ENCODE measurements around the gene GABRP. TPM values are rescaled to one million over a fixed set of nuclear protein-coding genes. Genes with fewer than 3 reads are reported as not detected.

GABRP gene
- polyA plus RNA-seq, 3 donors: not detected

DNA sequence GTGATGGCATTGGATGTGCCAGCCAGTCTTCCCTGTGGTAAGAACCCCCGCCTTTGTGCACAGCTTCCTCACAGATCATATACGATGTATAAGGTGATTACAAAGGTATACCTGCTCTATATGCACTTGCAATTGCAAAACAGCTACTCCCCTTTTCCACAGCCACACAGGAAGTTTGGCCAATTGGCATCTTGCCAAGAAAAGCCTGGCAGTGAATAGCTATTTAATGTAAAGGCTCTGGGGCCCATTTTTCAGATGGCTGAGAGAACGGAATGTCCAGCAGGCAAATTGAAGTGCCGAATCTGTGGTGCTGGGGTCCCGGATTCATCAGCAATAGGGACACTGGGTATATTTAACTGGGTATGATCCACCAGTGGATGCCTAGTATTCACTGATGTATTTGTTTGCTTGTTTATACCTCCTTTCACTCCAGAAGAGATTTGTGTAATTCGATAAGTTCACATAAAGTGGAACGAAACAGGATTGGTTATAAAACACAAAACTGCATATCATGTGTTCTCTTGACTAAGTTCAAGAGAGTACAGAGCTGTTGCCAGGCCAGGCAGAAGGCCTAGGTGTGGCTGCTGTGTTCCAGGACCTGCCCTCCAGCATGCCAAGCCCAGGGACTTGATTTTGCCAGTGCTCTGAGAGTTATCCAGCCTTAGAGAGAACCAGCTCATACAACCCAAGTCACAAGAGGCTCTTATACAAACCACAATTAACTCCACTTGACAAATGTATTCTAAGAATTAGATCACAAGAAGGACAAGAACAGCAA is 27.7 kb upstream of the GABRP start:
- 100% methylated on average over 3 of the region's 7 CpGs for WGBS (ENCODE audit: insufficient coverage)
- TF ChIP-seq, protein P1, sequence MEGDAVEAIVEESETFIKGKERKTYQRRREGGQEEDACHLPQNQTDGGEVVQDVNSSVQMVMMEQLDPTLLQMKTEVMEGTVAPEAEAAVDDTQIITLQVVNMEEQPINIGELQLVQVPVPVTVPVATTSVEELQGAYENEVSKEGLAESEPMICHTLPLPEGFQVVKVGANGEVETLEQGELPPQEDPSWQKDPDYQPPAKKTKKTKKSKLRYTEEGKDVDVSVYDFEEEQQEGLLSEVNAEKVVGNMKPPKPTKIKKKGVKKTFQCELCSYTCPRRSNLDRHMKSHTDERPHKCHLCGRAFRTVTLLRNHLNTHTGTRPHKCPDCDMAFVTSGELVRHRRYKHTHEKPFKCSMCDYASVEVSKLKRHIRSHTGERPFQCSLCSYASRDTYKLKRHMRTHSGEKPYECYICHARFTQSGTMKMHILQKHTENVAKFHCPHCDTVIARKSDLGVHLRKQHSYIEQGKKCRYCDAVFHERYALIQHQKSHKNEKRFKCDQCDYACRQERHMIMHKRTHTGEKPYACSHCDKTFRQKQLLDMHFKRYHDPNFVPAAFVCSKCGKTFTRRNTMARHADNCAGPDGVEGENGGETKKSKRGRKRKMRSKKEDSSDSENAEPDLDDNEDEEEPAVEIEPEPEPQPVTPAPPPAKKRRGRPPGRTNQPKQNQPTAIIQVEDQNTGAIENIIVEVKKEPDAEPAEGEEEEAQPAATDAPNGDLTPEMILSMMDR (IDR thresholded peaks at IDR 0.05): no peak
- no peaks in the 10 kb centered on the region for H3K79me2 ChIP-seq (ENCODE audit: insufficient read depth, low read length)

DNA sequence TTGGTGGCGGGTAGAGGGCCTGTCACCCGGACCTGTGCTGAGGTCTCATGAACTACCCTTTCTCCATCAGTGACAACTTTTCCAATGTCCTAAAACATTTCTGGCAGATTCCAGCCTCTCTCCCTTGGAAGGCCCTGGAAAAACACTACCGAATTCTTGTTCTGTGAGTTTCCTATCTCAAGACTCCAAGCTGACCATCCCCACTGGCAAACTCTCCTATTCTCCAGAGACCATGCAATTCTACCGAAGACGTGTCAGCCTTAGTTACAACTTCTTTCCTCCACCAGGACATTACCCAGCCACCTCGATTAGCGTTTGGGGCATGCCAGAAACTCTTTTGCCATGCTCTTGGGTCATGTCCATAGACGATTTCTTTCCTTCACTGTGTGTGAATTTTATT is 26.8 kb upstream of the GABRP start:
- H3K4me3 Mint-ChIP-seq: no peak overlapping the region
- WGBS (ENCODE audit: insufficient coverage): 100% methylated on average over 1 of the region's 8 CpGs
- intact Hi-C loops (cut with micrococcal nuclease): no loop called here

More for the DNA sequence above, 27.7 kb upstream of the GABRP start:
- Mint-ChIP-seq H3K27ac (no peak overlapping the region), H3K4me3 (no peak overlapping the region), H3K27me3 (ENCODE audit: low read depth in 3 of 3) (peaks cover 4 to 13% (median 6%) of the 10 kb centered on the region in 3 donors), H3K4me1 (peaks cover 3% of the 10 kb centered on the region), H3K9me3 (peaks cover 0 to 4% (median 0%) of the 10 kb centered on the region in 7 donors), H3K36me3 (no peaks in the 10 kb centered on the region)
- H3K4me1 ChIP-seq (ENCODE audit: control insufficient read depth in 1 of 2, insufficient read depth in 2 of 2, low read length in 2 of 2): no peaks in the 10 kb centered on the region
- H3K27me3 ChIP-seq (ENCODE audit: control insufficient read depth in 2 of 2, insufficient read depth in 2 of 2, low read length in 2 of 2): no peaks in the 10 kb centered on the region
- no peak overlapping the region for H2AFZ ChIP-seq (ENCODE audit: insufficient read depth, low read depth, low read length, poor library complexity, severe bottlenecking)
- H3K27ac ChIP-seq (ENCODE audit: low read depth in 1 of 2, low read length in 2 of 2): no peak overlapping the region
- H3K36me3 ChIP-seq (replicated peaks in 1 of 2; ENCODE audit: control insufficient read depth in 1 of 2, insufficient read depth in 2 of 2, low read length in 2 of 2): no peaks in the 10 kb centered on the region
- no peak overlapping the region for H3K9ac ChIP-seq (ENCODE audit: insufficient read depth, low read length, poor library complexity, severe bottlenecking)
- intact Hi-C loops (cut with micrococcal nuclease): no loop called here
- no peaks in the 10 kb centered on the region for H3K9me3 ChIP-seq (replicated peaks in 1 of 2; ENCODE audit: control insufficient read depth in 1 of 2, insufficient read depth in 1 of 2, low read length in 2 of 2)
- H3K4me3 ChIP-seq (replicated peaks in 1 of 3; ENCODE audit: low read depth in 2 of 3, low read length in 3 of 3): no peak overlapping the region
- H3K4me2 ChIP-seq (replicated peaks; ENCODE audit: extremely low read depth, low read length, poor library complexity, severe bottlenecking): no peak overlapping the region
- no peaks in the 10 kb centered on the region for H4K20me1 ChIP-seq (ENCODE audit: insufficient read depth, low read length)
- no peak for DNase-seq

More for the DNA sequence above, 26.8 kb upstream of the GABRP start:
- peaks cover 3% of the 10 kb centered on the region for H3K4me1 Mint-ChIP-seq
- Histone ChIP-seq H3K4me2 (replicated peaks; ENCODE audit: extremely low read depth, low read length, poor library complexity, severe bottlenecking) (no peak overlapping the region), H3K9me3 (replicated peaks in 1 of 2; ENCODE audit: control insufficient read depth in 1 of 2, insufficient read depth in 1 of 2, low read length in 2 of 2) (no peaks in the 10 kb centered on the region), H3K9ac (ENCODE audit: insufficient read depth, low read length, poor library complexity, severe bottlenecking) (no peak overlapping the region), H4K20me1 (ENCODE audit: insufficient read depth, low read length) (no peaks in the 10 kb centered on the region), H3K79me2 (ENCODE audit: insufficient read depth, low read length) (no peaks in the 10 kb centered on the region), H3K4me3 (replicated peaks in 1 of 3; ENCODE audit: low read depth in 2 of 3, low read length in 3 of 3) (no peak overlapping the region), H2AFZ (ENCODE audit: insufficient read depth, low read depth, low read length, poor library complexity, severe bottlenecking) (no peak overlapping the region), H3K4me1 (ENCODE audit: control insufficient read depth in 1 of 2, insufficient read depth in 2 of 2, low read length in 2 of 2) (no peaks in the 10 kb centered on the region), H3K27ac (ENCODE audit: low read depth in 1 of 2, low read length in 2 of 2) (no peak overlapping the region), H3K36me3 (replicated peaks in 1 of 2; ENCODE audit: control insufficient read depth in 1 of 2, insufficient read depth in 2 of 2, low read length in 2 of 2) (no peaks in the 10 kb centered on the region), H3K27me3 (ENCODE audit: control insufficient read depth in 2 of 2, insufficient read depth in 2 of 2, low read length in 2 of 2) (no peaks in the 10 kb centered on the region)
- H3K9me3 Mint-ChIP-seq: peaks cover 0 to 4% (median 0%) of the 10 kb centered on the region in 7 donors
- no peak overlapping the region for H3K27ac Mint-ChIP-seq
- H3K36me3 Mint-ChIP-seq: no peaks in the 10 kb centered on the region
- TF ChIP-seq, protein P1 (IDR thresholded peaks at IDR 0.05): no peak
- H3K27me3 Mint-ChIP-seq (ENCODE audit: low read depth in 3 of 3): peaks cover 5 to 12% (median 6%) of the 10 kb centered on the region in 3 donors
- DNase-seq: no peak

Data from CD14-positive monocyte (primary cell).